Measurements from ENCODE around the gene TRAP1. TPM values are rescaled to one million over a fixed set of nuclear protein-coding genes. Genes with fewer than 3 reads are reported as not detected.

The TRAP1 gene
- polyA plus RNA-seq, 2 of the 4 experiments (the other 2 are of a cell fraction), result 103 to 198 TPM

DNA sequence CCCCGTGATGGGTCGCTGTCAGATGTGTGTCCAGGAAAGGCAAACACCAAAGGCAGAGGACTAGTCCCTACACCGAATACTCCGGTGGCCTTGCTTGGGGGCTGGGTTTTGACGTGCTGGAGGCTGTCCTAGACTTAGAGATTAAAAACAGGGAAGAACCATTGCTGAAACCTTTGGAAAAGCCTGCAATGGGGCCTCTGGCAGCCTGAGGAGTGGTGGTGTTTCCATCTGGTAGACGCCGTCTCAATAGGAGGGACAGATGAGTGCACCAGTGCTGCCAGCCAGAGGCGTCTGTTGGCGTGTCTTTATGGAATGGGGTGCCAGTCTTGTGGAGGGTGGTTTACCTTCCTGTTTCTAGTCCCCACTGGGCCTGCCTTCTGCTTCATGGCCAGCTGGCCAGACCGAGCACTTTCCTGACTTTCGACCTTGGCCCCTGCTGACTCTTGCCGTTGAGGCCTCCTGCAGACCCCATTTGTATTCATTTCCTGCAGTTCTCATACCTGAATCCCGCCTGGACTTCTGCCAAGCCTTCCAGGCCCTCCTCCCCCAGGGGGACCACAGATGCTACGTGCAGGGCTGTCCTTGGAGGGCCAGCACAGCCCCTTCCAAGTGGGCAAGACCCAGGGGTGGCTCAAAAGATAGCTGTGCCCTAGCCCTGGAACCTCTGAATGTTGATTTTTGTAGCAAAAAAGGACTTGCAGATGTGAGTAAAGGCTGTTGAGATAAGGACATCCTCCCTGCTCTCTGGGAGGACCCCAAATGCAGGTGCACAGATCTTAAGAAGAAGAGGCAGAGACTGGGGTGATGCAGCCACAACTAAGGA, 64.7 kb downstream of the TRAP1 start:
- Histone ChIP-seq H3K4me1 (peaks cover 6% of the 10 kb centered on the region; the same call in 1 of the 3 replicates), H3K27ac (no peak overlapping the region), H3K4me2 (no peak overlapping the region), H3K9me3 (no peaks in the 10 kb centered on the region), H3K4me3 (no peak overlapping the region)
- CTCF ChIA-PET, result interaction anchor here (0.5 to 1.5 kb wide), 2 partner anchors 9 to 35 kb away, joined by 3 to 5 read pairs; no protein-coding TSS in a partner anchor
- no peak for DNase-seq (ENCODE audit: low read depth in 1 of 2, low spot score in 1 of 2)
- POLR2A ChIA-PET, result no interaction called here
- no peak for ATAC-seq
- TF ChIP-seq, protein P1, sequence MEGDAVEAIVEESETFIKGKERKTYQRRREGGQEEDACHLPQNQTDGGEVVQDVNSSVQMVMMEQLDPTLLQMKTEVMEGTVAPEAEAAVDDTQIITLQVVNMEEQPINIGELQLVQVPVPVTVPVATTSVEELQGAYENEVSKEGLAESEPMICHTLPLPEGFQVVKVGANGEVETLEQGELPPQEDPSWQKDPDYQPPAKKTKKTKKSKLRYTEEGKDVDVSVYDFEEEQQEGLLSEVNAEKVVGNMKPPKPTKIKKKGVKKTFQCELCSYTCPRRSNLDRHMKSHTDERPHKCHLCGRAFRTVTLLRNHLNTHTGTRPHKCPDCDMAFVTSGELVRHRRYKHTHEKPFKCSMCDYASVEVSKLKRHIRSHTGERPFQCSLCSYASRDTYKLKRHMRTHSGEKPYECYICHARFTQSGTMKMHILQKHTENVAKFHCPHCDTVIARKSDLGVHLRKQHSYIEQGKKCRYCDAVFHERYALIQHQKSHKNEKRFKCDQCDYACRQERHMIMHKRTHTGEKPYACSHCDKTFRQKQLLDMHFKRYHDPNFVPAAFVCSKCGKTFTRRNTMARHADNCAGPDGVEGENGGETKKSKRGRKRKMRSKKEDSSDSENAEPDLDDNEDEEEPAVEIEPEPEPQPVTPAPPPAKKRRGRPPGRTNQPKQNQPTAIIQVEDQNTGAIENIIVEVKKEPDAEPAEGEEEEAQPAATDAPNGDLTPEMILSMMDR (IDR thresholded peaks at IDR 0.05), result no peak
- TF ChIP-seq FOSL2 (IDR thresholded peaks at IDR 0.05), result no peak
- TF ChIP-seq FOSL2 (CRISPR knock-in tag; IDR thresholded peaks at IDR 0.05), result no peak
- TF ChIP-seq TP53 (CRISPR knock-in tag; IDR thresholded peaks at IDR 0.05), result no peak
- no peak for TF ChIP-seq JUN (IDR thresholded peaks at IDR 0.05)
- TF ChIP-seq CBX2 (IDR thresholded peaks at IDR 0.05; ENCODE audit: borderline replicate concordance, low read depth), result no peak
- TF ChIP-seq, protein P2, sequence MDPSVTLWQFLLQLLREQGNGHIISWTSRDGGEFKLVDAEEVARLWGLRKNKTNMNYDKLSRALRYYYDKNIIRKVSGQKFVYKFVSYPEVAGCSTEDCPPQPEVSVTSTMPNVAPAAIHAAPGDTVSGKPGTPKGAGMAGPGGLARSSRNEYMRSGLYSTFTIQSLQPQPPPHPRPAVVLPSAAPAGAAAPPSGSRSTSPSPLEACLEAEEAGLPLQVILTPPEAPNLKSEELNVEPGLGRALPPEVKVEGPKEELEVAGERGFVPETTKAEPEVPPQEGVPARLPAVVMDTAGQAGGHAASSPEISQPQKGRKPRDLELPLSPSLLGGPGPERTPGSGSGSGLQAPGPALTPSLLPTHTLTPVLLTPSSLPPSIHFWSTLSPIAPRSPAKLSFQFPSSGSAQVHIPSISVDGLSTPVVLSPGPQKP (IDR thresholded peaks at IDR 0.05; ENCODE audit: low read depth, low read length), result no peak
- no peak for TF ChIP-seq RAD21 (conservative IDR thresholded peaks at IDR 0.05 in 1 of 2, IDR thresholded peaks at IDR 0.05 in 1 of 2)
- TF ChIP-seq EHMT2 (IDR thresholded peaks at IDR 0.05; ENCODE audit: low read depth), result no peak
- TF ChIP-seq, protein P3, sequence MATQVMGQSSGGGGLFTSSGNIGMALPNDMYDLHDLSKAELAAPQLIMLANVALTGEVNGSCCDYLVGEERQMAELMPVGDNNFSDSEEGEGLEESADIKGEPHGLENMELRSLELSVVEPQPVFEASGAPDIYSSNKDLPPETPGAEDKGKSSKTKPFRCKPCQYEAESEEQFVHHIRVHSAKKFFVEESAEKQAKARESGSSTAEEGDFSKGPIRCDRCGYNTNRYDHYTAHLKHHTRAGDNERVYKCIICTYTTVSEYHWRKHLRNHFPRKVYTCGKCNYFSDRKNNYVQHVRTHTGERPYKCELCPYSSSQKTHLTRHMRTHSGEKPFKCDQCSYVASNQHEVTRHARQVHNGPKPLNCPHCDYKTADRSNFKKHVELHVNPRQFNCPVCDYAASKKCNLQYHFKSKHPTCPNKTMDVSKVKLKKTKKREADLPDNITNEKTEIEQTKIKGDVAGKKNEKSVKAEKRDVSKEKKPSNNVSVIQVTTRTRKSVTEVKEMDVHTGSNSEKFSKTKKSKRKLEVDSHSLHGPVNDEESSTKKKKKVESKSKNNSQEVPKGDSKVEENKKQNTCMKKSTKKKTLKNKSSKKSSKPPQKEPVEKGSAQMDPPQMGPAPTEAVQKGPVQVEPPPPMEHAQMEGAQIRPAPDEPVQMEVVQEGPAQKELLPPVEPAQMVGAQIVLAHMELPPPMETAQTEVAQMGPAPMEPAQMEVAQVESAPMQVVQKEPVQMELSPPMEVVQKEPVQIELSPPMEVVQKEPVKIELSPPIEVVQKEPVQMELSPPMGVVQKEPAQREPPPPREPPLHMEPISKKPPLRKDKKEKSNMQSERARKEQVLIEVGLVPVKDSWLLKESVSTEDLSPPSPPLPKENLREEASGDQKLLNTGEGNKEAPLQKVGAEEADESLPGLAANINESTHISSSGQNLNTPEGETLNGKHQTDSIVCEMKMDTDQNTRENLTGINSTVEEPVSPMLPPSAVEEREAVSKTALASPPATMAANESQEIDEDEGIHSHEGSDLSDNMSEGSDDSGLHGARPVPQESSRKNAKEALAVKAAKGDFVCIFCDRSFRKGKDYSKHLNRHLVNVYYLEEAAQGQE (IDR thresholded peaks at IDR 0.05), result no peak
- TF ChIP-seq NPAS2 (CRISPR knock-in tag; IDR thresholded peaks at IDR 0.05; ENCODE audit: borderline replicate concordance), result no peak
- FAIRE-seq, result no peak
- WGBS (ENCODE audit: missing lambda C conversion rate), result 91% methylated on average over 13 of the region's 14 CpGs

DNA sequence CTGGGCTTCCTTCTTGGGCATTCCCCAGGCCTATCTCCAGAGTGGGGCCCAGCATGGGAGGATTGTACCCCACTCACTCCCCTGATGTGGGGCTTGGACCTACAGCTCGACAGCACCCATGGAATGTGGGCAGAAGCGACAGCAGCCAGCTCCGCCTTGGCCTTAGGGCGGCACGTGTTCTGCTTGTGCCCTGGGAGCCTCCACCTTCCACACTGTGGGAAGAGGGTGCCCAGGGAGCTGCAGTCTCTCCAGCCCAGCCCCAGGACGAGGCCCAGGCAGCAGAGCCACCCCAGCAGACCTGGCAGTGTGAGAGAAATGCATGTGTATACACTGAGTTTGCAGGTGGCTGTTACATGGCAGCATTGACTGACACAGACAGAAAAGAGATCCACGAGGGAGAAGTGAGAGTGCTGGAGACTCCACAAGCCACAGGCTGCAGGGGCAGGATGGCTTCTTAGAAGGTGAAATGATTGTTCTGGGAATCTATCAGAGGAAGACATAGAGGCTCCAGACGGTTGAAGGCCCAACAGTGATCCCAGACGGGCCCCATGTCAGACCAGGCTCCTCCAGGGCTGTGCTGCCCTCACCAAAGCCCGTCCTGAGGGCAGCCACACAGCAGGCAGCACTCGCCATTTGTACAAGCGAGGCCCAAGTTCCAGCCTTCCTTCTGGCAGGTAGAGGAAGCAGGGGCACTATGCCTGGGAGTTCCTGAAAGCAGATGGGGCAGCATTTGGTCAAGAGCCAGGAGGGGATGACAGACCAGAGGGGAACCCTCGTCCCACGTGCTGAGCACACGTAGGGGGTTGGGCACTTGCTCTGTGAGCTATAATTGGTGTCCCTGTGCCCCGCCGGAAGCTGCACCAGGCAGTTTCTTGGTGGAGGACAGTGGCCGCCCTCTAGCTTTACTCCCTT, 65.6 kb downstream of the TRAP1 start:
- H3K27ac ChIP-seq, result no peak overlapping the region
- no peaks in the 10 kb centered on the region for H3K9me3 ChIP-seq
- ATAC-seq (no peak), DNase-seq (ENCODE audit: low read depth in 1 of 2, low spot score in 1 of 2) (no peak), FAIRE-seq (no peak)
- WGBS (ENCODE audit: missing lambda C conversion rate), result 82% methylated on average over 15 of the region's 18 CpGs
- no peak for TF ChIP-seq HOXA7 (CRISPR knock-in tag; IDR thresholded peaks at IDR 0.05)
- TF ChIP-seq PHF8 (IDR thresholded peaks at IDR 0.05; ENCODE audit: borderline replicate concordance, low read depth), result no peak
- no peak for TF ChIP-seq FOXS1 (CRISPR knock-in tag; IDR thresholded peaks at IDR 0.05)
- TF ChIP-seq RARB (CRISPR knock-in tag; IDR thresholded peaks at IDR 0.05), result no peak
- TF ChIP-seq HOXB13 (CRISPR knock-in tag; IDR thresholded peaks at IDR 0.05; ENCODE audit: low read depth), result no peak
- TF ChIP-seq, protein P3 (IDR thresholded peaks at IDR 0.05), result no peak
- no peak for TF ChIP-seq ZFP36 (IDR thresholded peaks at IDR 0.05; ENCODE audit: borderline replicate concordance, partially characterized antibody)
- no peak for TF ChIP-seq BHLHE40 (IDR thresholded peaks at IDR 0.05; ENCODE audit: low read depth, low read length)
- no peak for TF ChIP-seq CHD4 (IDR thresholded peaks at IDR 0.05; ENCODE audit: borderline replicate concordance)
- TF ChIP-seq EP300 (IDR thresholded peaks at IDR 0.05), result no peak
- no peak for TF ChIP-seq EHF (CRISPR knock-in tag; IDR thresholded peaks at IDR 0.05)
- no peak for TF ChIP-seq TFCP2L1 (CRISPR knock-in tag; IDR thresholded peaks at IDR 0.05)
- TF ChIP-seq MYC (IDR thresholded peaks at IDR 0.05; ENCODE audit: borderline replicate concordance, low read length), result no peak
- ChIA-PET POLR2A (no interaction called here), CTCF (interaction anchor here (0.5 to 1.7 kb wide), 3 partner anchors 8 to 36 kb away, joined by 3 to 5 read pairs (median 5); no protein-coding TSS in a partner anchor)
- H3K4me3 ChIP-seq, result no peak overlapping the region
- no peak overlapping the region for H3K4me2 ChIP-seq
- peaks cover 7% of the 10 kb centered on the region for H3K4me1 ChIP-seq

All from A549 (cell line).